ENCODE measurements around the gene SMYD3. TPM values are rescaled to one million over a fixed set of nuclear protein-coding genes. Genes with fewer than 3 reads are reported as not detected.
A peak's percentile ranks its signal among the peaks of the same experiment; 100 is the strongest.

Gene SMYD3
- total RNA-seq, 1 donor from 2014 or later: 34.9 TPM

DNA sequence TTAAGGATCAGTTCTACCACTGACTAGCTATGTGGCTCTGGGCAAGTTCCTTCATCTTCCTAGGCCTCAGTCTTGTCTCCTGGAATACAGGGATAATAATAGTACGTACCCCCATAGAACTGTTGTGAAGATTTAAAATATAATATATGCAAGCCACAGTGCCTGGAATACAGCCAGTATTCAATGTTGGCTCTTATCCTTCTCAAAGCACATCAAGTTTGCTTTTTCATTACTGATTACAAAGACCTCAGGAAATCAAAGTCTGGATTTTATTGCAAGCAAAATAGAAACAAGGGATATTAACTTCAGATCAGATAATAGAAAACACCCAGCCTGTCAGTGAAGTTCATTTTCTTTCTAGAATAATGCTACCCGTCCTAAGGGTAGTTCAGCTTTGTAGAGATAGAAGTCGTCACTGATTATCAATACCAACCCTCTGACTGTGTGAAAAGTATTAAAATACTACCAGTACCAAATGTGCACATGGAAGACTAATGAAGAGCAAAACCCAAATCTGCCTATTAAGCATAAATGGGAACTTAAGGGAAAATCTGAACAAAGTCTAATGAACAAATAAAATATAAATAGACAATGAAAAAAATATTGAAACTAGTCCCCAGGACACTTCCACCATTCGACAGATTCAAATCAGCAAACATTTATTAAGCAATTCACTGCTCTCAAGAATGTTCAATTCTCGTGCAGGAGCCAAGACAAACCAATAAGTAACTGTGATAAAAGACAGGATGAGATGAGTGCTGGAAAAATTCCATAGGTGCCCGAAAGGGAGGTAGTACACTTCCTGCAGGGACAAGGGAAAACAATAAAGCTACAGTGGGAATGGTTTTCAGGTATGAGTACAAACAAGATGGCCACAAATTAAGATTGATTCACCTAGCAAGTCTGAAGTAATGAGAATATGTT lies 206.2 kb downstream of the SMYD3 start:
- Mint-ChIP-seq H3K9me3 (peaks cover 4% of the 10 kb centered on the region), H3K27me3 (ENCODE audit: low read depth) (no peaks in the 10 kb centered on the region), H3K4me3 (no peak overlapping the region), H3K36me3 (no peaks in the 10 kb centered on the region), H3K4me1 (peaks cover 47% of the 10 kb centered on the region), H3K27ac (peak overlapping the region; percentile 32)
- DNase-seq (ENCODE audit: low spot score in 2 of 2, unreplicated experiment in 2 of 2): no peak
- TF ChIP-seq, protein P1, sequence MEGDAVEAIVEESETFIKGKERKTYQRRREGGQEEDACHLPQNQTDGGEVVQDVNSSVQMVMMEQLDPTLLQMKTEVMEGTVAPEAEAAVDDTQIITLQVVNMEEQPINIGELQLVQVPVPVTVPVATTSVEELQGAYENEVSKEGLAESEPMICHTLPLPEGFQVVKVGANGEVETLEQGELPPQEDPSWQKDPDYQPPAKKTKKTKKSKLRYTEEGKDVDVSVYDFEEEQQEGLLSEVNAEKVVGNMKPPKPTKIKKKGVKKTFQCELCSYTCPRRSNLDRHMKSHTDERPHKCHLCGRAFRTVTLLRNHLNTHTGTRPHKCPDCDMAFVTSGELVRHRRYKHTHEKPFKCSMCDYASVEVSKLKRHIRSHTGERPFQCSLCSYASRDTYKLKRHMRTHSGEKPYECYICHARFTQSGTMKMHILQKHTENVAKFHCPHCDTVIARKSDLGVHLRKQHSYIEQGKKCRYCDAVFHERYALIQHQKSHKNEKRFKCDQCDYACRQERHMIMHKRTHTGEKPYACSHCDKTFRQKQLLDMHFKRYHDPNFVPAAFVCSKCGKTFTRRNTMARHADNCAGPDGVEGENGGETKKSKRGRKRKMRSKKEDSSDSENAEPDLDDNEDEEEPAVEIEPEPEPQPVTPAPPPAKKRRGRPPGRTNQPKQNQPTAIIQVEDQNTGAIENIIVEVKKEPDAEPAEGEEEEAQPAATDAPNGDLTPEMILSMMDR (IDR thresholded peaks at IDR 0.05; ENCODE audit: unreplicated experiment): no peak

DNA sequence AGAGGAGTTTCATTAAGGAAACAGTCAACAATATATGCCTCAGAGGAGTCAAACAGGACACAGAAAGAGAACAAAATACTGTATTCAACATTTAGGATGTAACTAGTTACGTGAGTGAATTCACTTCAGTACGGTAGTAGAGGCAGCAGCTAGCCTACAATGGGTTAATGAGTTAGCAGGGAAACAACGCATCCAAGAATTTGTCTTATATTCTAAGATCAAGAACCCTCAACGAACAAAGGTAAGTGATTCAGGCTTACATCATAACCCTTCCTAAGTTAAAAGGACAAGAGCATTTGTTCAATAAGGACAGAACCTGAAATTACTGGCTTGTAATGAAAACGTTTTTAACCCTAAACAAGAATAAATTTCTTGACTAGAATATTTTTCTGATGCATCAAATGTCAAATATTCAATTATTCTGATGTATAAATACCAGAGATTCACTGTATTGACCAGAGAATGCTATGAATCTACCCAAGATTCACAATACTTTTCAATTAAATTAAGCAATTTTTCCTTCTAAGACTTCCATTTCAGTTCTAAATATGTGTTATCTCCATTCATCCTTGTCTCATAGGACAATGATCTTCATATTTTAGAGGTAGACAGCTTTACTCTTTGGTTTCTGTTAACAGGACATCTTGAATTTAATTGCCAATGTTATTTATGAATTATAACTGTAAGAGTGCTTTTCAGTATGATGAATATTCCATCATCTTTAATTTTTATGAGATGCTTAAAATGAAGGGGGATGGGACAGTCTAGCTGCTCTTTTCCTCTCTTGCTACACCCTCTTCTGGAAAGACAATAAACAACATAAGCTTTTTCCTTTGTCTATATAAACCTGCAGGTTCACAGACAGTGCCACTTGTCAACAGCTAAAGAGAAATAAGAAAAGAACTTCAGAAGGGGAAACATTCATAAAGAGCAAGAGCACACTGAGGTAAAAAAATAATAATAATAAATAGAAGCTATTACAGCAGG lies 209.5 kb downstream of the SMYD3 start:
- H3K4me1 Mint-ChIP-seq: peaks cover 37% of the 10 kb centered on the region
- H3K27ac Mint-ChIP-seq: peak overlapping the region; percentile 4
- DNase-seq (ENCODE audit: low spot score in 2 of 2, unreplicated experiment in 2 of 2): no peak
- TF ChIP-seq, protein P1 (IDR thresholded peaks at IDR 0.05; ENCODE audit: unreplicated experiment): no peak
- H3K27me3 Mint-ChIP-seq (ENCODE audit: low read depth): no peaks in the 10 kb centered on the region
- no peak overlapping the region for H3K4me3 Mint-ChIP-seq
- H3K36me3 Mint-ChIP-seq: no peaks in the 10 kb centered on the region
- H3K9me3 Mint-ChIP-seq: peaks cover 4% of the 10 kb centered on the region

DNA sequence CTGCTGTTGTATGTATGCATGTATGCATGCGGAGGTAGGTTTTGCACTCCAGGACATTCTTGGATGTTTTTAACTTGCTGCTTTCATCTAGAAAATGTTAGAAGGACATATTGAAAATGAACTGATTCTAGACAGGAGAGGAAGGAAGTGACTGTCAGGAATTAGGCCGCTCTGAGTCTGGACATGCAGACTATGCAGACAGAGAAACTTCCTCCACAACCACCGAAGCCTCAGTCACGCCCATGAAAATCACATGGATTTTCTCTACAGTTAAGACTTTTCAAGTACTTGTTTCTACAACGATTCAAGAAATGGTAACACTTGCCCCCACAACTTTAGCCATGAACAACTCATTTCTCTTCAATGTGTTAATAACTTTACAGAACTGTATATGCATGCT lies 211.1 kb downstream of the SMYD3 start:
- H3K27ac Mint-ChIP-seq: peak overlapping the region; percentile 48

DNA sequence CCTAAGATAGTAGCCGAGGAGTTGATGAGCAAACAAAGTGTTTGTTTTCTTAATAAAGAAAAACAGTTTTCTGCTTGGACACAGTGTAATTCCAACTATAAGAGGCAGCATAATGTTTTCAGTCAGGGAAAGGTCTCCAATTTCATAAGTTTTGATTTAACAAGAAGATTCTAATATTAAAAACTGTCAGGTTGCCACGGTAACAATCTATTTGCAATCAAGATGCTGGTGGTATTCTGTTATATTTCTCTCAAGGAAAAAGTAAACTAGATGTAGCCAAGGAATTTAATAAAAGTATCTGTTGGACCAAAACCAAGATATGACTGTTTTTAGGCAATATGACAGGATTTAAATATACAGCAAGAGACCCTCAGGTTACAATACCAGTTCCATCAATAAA lies 211.7 kb downstream of the SMYD3 start:
- no peak for DNase-seq (ENCODE audit: low spot score in 2 of 2, unreplicated experiment in 2 of 2)
- Mint-ChIP-seq H3K4me3 (no peak overlapping the region), H3K4me1 (peaks cover 23% of the 10 kb centered on the region), H3K9me3 (peaks cover 4% of the 10 kb centered on the region), H3K27me3 (ENCODE audit: low read depth) (no peaks in the 10 kb centered on the region), H3K36me3 (no peaks in the 10 kb centered on the region), H3K27ac (no peak overlapping the region)
- TF ChIP-seq, protein P1 (IDR thresholded peaks at IDR 0.05; ENCODE audit: unreplicated experiment): no peak

More for the DNA sequence above, 211.1 kb downstream of the SMYD3 start:
- DNase-seq (ENCODE audit: low spot score in 2 of 2, unreplicated experiment in 2 of 2): no peak
- Mint-ChIP-seq H3K9me3 (peaks cover 4% of the 10 kb centered on the region), H3K27me3 (ENCODE audit: low read depth) (no peaks in the 10 kb centered on the region), H3K36me3 (no peaks in the 10 kb centered on the region), H3K4me3 (no peak overlapping the region), H3K4me1 (peaks cover 25% of the 10 kb centered on the region)
- TF ChIP-seq, protein P1 (IDR thresholded peaks at IDR 0.05; ENCODE audit: unreplicated experiment): no peak

DNA sequence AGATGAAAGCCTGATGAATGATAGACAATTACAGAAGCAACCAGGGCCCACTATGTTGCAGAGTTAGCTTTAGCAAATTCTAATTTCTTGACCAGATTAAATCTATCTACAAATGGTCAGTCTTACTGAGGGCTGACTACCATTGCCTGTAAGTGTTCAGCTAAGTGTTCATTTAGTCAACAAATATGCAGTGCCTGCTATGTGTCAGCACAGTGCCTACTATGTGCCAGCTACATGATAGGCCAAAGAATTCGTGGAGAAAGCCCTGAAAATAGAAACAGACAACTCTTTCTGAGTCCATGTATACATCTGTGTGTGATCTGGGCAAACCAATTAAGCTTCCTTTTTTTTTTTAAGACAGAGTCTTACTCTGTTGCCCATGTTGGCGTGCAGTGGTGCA lies 212.8 kb downstream of the SMYD3 start:
- DNase-seq (ENCODE audit: low spot score in 2 of 2, unreplicated experiment in 2 of 2): no peak
- H3K9me3 Mint-ChIP-seq: peaks cover under 1% of the 10 kb centered on the region
- peaks cover 24% of the 10 kb centered on the region for H3K4me1 Mint-ChIP-seq
- H3K27me3 Mint-ChIP-seq (ENCODE audit: low read depth): no peaks in the 10 kb centered on the region
- H3K4me3 Mint-ChIP-seq: no peak overlapping the region
- TF ChIP-seq, protein P1 (IDR thresholded peaks at IDR 0.05; ENCODE audit: unreplicated experiment): no peak
- no peaks in the 10 kb centered on the region for H3K36me3 Mint-ChIP-seq
- H3K27ac Mint-ChIP-seq: no peak overlapping the region

All from mesothelial cell of epicardium (in vitro differentiated cells).